A549 (cell line): ENCODE data around the gene TRIO. TPM values are rescaled to one million over a fixed set of nuclear protein-coding genes. Genes with fewer than 3 reads are reported as not detected.

Source experiments
- ATAC-seq, 2 experiments: fragments of 200-7000 bp in 1 of 2; fragments of >200 bp in 1 of 2; cut with Nextera tagmentation in 1 of 2; cut with Tn5 transposase in 1 of 2; 3 replicates each; pipeline versions ENCODE4 v1.8.0 to v1.9.1; 2018 to 2020; ENCODE audit warnings: mild to moderate bottlenecking in 1 of 2, moderate library complexity in 1 of 2
- CTCF ChIA-PET: fragments of 300-600 bp; sonication (Branson Sonifier 250); formaldehyde crosslinking; extraction: SDS; loops from one replicate; lab custom pipeline; 2021; ENCODE audit warnings: antibody characterized with exemption, inconsistent platforms; lab: Yijun Ruan, JAX
- POLR2A ChIA-PET: fragments of 350-600 bp; formaldehyde crosslinking; extraction: SDS; loops from one replicate; lab custom pipeline; 2021; ENCODE audit warnings: antibody characterized with exemption, inconsistent platforms; lab: Yijun Ruan, JAX
- DNase-seq, 2 experiments: peaks; one replicate each; pipeline versions ENCODE4 v3.0.0 to v3.0.0-alpha.2; 2011 to 2016; ENCODE audit warnings: low read depth in 1 of 2, low spot score in 1 of 2
- FAIRE-seq: peaks from 2 replicates; lab custom pipeline; 2011; peaks lifted over from hg19 to GRCh38; lab: Jason Lieb, UNC
- H3K27ac ChIP-seq, 2 experiments: fragments of >200 bp; sonication (Bioruptor Twin); formaldehyde crosslinking; 3 replicates each; pipeline ENCODE4 v1.5.1; 2016 to 2017
- H3K4me1 ChIP-seq: fragments of >200 bp; sonication (Bioruptor Twin); formaldehyde crosslinking; 3 replicates; pipeline ENCODE4 v1.6.1; 2016
- H3K4me2 ChIP-seq: fragments of >200 bp; sonication (Bioruptor Twin); formaldehyde crosslinking; 3 replicates; pipeline ENCODE4 v1.6.1; 2016
- H3K4me3 ChIP-seq: fragments of >200 bp; sonication (Bioruptor Twin); formaldehyde crosslinking; 3 replicates; pipeline ENCODE4 v1.5.1; 2016
- H3K9me3 ChIP-seq: fragments of >200 bp; sonication (Bioruptor Twin); formaldehyde crosslinking; 3 replicates; pipeline ENCODE4 v1.6.1; 2016
- BCL3 ChIP-seq: fragments of >200 bp; sonication (Bioruptor Twin); formaldehyde crosslinking; IDR thresholded peaks from 3 replicates; pipeline ENCODE4 v1.6.1; 2016
- BHLHE40 ChIP-seq: IDR thresholded peaks from 2 replicates; pipeline ENCODE4 v1.6.1; 2012; ENCODE audit warnings: low read depth, low read length, inconsistent platforms
- E2F6 ChIP-seq: IDR thresholded peaks from 2 replicates; pipeline ENCODE4 v1.6.1; 2012; ENCODE audit warnings: low read depth, borderline replicate concordance
- EHF ChIP-seq: fragments of 250-450 bp; sonication (Bioruptor Pico); IDR thresholded peaks from 2 replicates; pipeline ENCODE4 v1.5.0; 2020; ENCODE audit warnings: mild to moderate bottlenecking
- EP300 ChIP-seq, 2 experiments: fragments of >200 bp; sonication (Bioruptor Twin); formaldehyde crosslinking; IDR thresholded peaks; 2 replicates in 1 of 2; 3 replicates in 1 of 2; pipeline ENCODE4 v1.6.1; 2016 to 2017
- ESRRA ChIP-seq: fragments of 150-350 bp; IDR thresholded peaks from 2 replicates; pipeline ENCODE4 v1.6.1; 2014; ENCODE audit warnings: mild to moderate bottlenecking, low read length, borderline replicate concordance
- FOSL2 ChIP-seq, 2 experiments: fragments of 450-650 bp in 1 of 2; fragments of >200 bp in 1 of 2; sonication (Bioruptor Twin) in 1 of 2; formaldehyde crosslinking; IDR thresholded peaks; 2 replicates each; pipeline versions ENCODE4 v1.5.0 to v1.6.1; 2016 to 2020; ENCODE audit warnings: mild to moderate bottlenecking in 1 of 2, moderate library complexity in 1 of 2
- GATA3 ChIP-seq: IDR thresholded peaks from 2 replicates; pipeline ENCODE4 v1.6.1; 2012; ENCODE audit warnings: borderline replicate concordance
- HOXA7 ChIP-seq: fragments of 250-450 bp; sonication (Bioruptor Pico); IDR thresholded peaks from 2 replicates; pipeline ENCODE4 v1.5.0; 2020; ENCODE audit warnings: mild to moderate bottlenecking, moderate library complexity
- HOXB5 ChIP-seq: fragments of 250-450 bp; sonication (Bioruptor Pico); IDR thresholded peaks from 2 replicates; pipeline ENCODE4 v1.5.0; 2020; ENCODE audit warnings: mild to moderate bottlenecking, moderate library complexity
- JUN ChIP-seq, 2 experiments: fragments of >200 bp; sonication (Bioruptor Twin); formaldehyde crosslinking; IDR thresholded peaks; 2 replicates in 1 of 2; 3 replicates in 1 of 2; pipeline ENCODE4 v1.6.1; 2016 to 2017
- MAFK ChIP-seq: fragments of 450-650 bp; IDR thresholded peaks from 2 replicates; pipeline ENCODE4 v1.6.1; 2014; ENCODE audit not compliant: partially characterized antibody
- MAZ ChIP-seq: fragments of 150-350 bp; IDR thresholded peaks from 2 replicates; pipeline ENCODE4 v1.6.1; 2014; ENCODE audit warnings: antibody characterized with exemption, low read depth, low read length, borderline replicate concordance
- MYC ChIP-seq: IDR thresholded peaks from 2 replicates; pipeline ENCODE4 v1.6.1; 2012; ENCODE audit warnings: mild to moderate bottlenecking, inconsistent platforms, low read length, improper control_type of control experiment, borderline replicate concordance
- NFE2L2 ChIP-seq: fragments of 150-350 bp; conservative IDR thresholded peaks from 2 replicates; pipeline ENCODE4 v1.6.1; 2014; ENCODE audit warnings: low read length
- POLR2A ChIP-seq: IDR thresholded peaks from 2 replicates; pipeline ENCODE4 v1.6.1; 2012; ENCODE audit warnings: mild to moderate bottlenecking, low read length
- POLR2AphosphoS2 ChIP-seq: conservative IDR thresholded peaks from 2 replicates; pipeline ENCODE4 v1.6.1; 2012; ENCODE audit warnings: low read length, improper control_type of control experiment, inconsistent platforms
- RCOR1 ChIP-seq: fragments of 150-350 bp; IDR thresholded peaks from 2 replicates; pipeline ENCODE4 v1.6.1; 2014; ENCODE audit warnings: antibody characterized with exemption, low read length, low read depth
- REST ChIP-seq: fragments of 200-600 bp; sonication (generic); IDR thresholded peaks from 2 replicates; pipeline ENCODE4 v1.6.1; 2016; ENCODE audit warnings: antibody characterized with exemption, mild to moderate bottlenecking, moderate library complexity
- TFCP2L1 ChIP-seq: fragments of 250-450 bp; sonication (Bioruptor Pico); IDR thresholded peaks from 2 replicates; pipeline ENCODE4 v1.5.0; 2021; ENCODE audit warnings: mild to moderate bottlenecking
- TP53 ChIP-seq: fragments of 250-450 bp; sonication (Bioruptor Pico); IDR thresholded peaks from 2 replicates; pipeline ENCODE4 v1.5.0; 2021; ENCODE audit warnings: mild to moderate bottlenecking, moderate library complexity
- WGBS: methylation state at CpG from one replicate; pipeline ENCODE4 v1.1.6; 2017; ENCODE audit errors: missing lambda C conversion rate; 5-methylcytosine and 5-hydroxymethylcytosine counted together
- polyA plus RNA-seq, 4 experiments: library from polyadenylated mRNA; depleted of rRNA in 3 of 4; stranded (reverse); fragments of >200 nt; fragmentation: RNase III in 1 of 4; extraction: RNeasy Plus Mini Kit Qiagen cat#74134 plus additional on column Dnase treatment in 1 of 4; gene quantifications; 2 replicates in 3 of 4; 3 replicates in 1 of 4; pipeline ENCODE4 v1.2.3, GENCODE V29; 2011 to 2017

TRIO gene
- polyA plus RNA-seq, 2 of the 4 experiments (the other 2 are of a cell fraction), result 47.5 to 79.0 TPM

- DNase-seq (no peak), FAIRE-seq (no peak), ATAC-seq (peak; percentile 23 to 37; a peak in 3 of 6 replicates)
- TF ChIP-seq GATA3, result no peak
- TF ChIP-seq TFCP2L1 (CRISPR knock-in tag), result no peak
- TF ChIP-seq POLR2A, result no peak
- no peak for TF ChIP-seq MYC
- TF ChIP-seq POLR2AphosphoS2, result no peak
- no peak for TF ChIP-seq JUN (IDR thresholded peaks at IDR 0.05)
- no peak for TF ChIP-seq BCL3
- TF ChIP-seq BHLHE40, result no peak
- TF ChIP-seq EHF (CRISPR knock-in tag), result no peak
- TF ChIP-seq EP300 (IDR thresholded peaks at IDR 0.05), result no peak
- no peak for TF ChIP-seq HOXA7 (CRISPR knock-in tag)
- no peak for TF ChIP-seq HOXB5 (CRISPR knock-in tag)
- TF ChIP-seq E2F6, result no peak
- TF ChIP-seq ESRRA, result no peak
- TF ChIP-seq MAZ, result no peak
- no peak for TF ChIP-seq REST
- TF ChIP-seq RCOR1, result no peak
- TF ChIP-seq TP53 (CRISPR knock-in tag), result no peak
- 84% methylated on average over 3 of the region's 3 CpGs for WGBS
- Histone ChIP-seq H3K27ac (peak overlapping the region in 1 of 2 experiments; percentile 65; a peak in 1 of 6 replicates), H3K4me1 (peaks cover 71% of the 10 kb centered on the region), H3K4me3 (no peak overlapping the region), H3K9me3 (no peaks in the 10 kb centered on the region), H3K4me2 (no peak overlapping the region)
- CTCF ChIA-PET, result interaction anchor here (0.9 to 1.4 kb wide), 2 partner anchors 34 to 100 kb away, joined by 3 read pairs; no protein-coding TSS in a partner anchor
- POLR2A ChIA-PET, result no interaction called here
Observed at GRCh38 chr5:14236757-14237156, 93.6 kb downstream of the TRIO start.

GRCh38 chr5:14237317-14238086 lies 94.4 kb downstream of the TRIO start:
- Histone ChIP-seq H3K9me3 (no peaks in the 10 kb centered on the region), H3K27ac (peak overlapping the region; percentile 34 to 65; a peak in 4 of 6 replicates), H3K4me1 (peaks cover 73% of the 10 kb centered on the region), H3K4me3 (no peak overlapping the region), H3K4me2 (peak overlapping the region; percentile 25)
- WGBS, result 92% methylated on average over 12 of the region's 12 CpGs
- CTCF ChIA-PET, result no interaction called here
- FAIRE-seq (no peak), DNase-seq (no peak), ATAC-seq (no peak)
- POLR2A ChIA-PET, result no interaction called here
- TF ChIP-seq NFE2L2 (peak; percentile 93), MAFK (peak; percentile 98), GATA3 (no peak), FOSL2 (IDR thresholded peaks at IDR 0.05) (no peak), FOSL2 (CRISPR knock-in tag; IDR thresholded peaks at IDR 0.05) (peak; percentile 41; the same call in 1 of the 2 replicates)
